Natural killer cell (primary cell): Measurements from ENCODE around the gene ISG15. TPM values are rescaled to one million over a fixed set of nuclear protein-coding genes. Genes with fewer than 3 reads are reported as not detected.

ENCODE experiments used
- ATAC-seq, 3 donors: fragments of 150-1000 bp in 2 of 3; fragments of 200-7000 bp in 1 of 3; cut with Tn5 transposase; 1 replicate in 1 of 3; 2 replicates in 2 of 3; pipeline ENCODE4 v1.10.0; 2021; ENCODE audit warnings: mild to moderate bottlenecking in 2 of 3, moderate library complexity in 2 of 3
- DNase-seq, 2 donors: peaks; one replicate each; pipeline versions ENCODE4 v3.0.0 to v3.0.0-alpha.2; 2013 to 2021; ENCODE audit warnings: mixed read lengths in 1 of 2
- H3K27ac ChIP-seq: one replicate; pipeline ENCODE4 v1.5.1; 2013; ENCODE audit warnings: mild to moderate bottlenecking, low read length
- H3K27me3 ChIP-seq: one replicate; pipeline ENCODE4 v1.6.1; 2013; ENCODE audit warnings: low read length; ENCODE audit not compliant: control insufficient read depth, insufficient read depth
- H3K36me3 ChIP-seq: one replicate; pipeline ENCODE4 v1.6.1; 2013; ENCODE audit warnings: low read length; ENCODE audit not compliant: control insufficient read depth, insufficient read depth
- H3K4me1 ChIP-seq: one replicate; pipeline ENCODE4 v1.6.1; 2013; ENCODE audit warnings: low read length; ENCODE audit not compliant: control insufficient read depth, insufficient read depth
- H3K4me3 ChIP-seq: one replicate; pipeline ENCODE4 v1.5.1; 2013; ENCODE audit warnings: low read length
- H3K9me3 ChIP-seq: one replicate; pipeline ENCODE4 v1.6.1; 2013; ENCODE audit warnings: low read length; ENCODE audit not compliant: control insufficient read depth, insufficient read depth
- H3K27ac Mint-ChIP-seq, 2 donors: one replicate each; pipeline ENCODE4 v1.8.0; 2022; ENCODE audit warnings: mild to moderate bottlenecking in 2 of 2, mixed read lengths in 2 of 2, moderate library complexity in 1 of 2
- H3K27me3 Mint-ChIP-seq, 2 donors: one replicate each; pipeline ENCODE4 v1.8.0; 2022; ENCODE audit warnings: low read depth in 2 of 2, mixed read lengths in 2 of 2
- H3K36me3 Mint-ChIP-seq: one replicate; pipeline ENCODE4 v1.8.0; 2022; ENCODE audit warnings: mixed read lengths
- H3K4me1 Mint-ChIP-seq, 2 donors: one replicate each; pipeline ENCODE4 v1.8.0; 2022; ENCODE audit warnings: mixed read lengths in 2 of 2
- H3K4me3 Mint-ChIP-seq: one replicate; pipeline ENCODE4 v1.8.0; 2022; ENCODE audit warnings: mild to moderate bottlenecking, moderate library complexity, mixed read lengths
- H3K9me3 Mint-ChIP-seq, 2 donors: one replicate each; pipeline ENCODE4 v1.8.0; 2022; ENCODE audit warnings: mixed read lengths in 2 of 2
- WGBS: methylation state at CpG from one replicate; pipeline ENCODE4 v1.1.7; 2013; ENCODE audit warnings: missing lambda C conversion rate; ENCODE audit not compliant: insufficient coverage; 5-methylcytosine and 5-hydroxymethylcytosine counted together
- intact Hi-C: fragments of 100-400 bp; cut with micrococcal nuclease; formaldehyde crosslinking; loops from one replicate; pipeline ENCODE4 v1.14.2; 2022
- total RNA-seq, 4 donors: library from RNA; stranded (reverse); fragments of 120-200 nt in 1 of 4; gene quantifications; one replicate each; pipeline versions ENCODE4 v1.2.3 to v1.2.4, GENCODE V29; 2013 to 2022
- TF ChIP-seq, protein P1 (sequence below): fragments of 200-600 bp; IDR thresholded peaks from one replicate; pipeline ENCODE4 v1.8.0; 2022; ENCODE audit warnings: antibody characterized with exemption

Gene ISG15
- total RNA-seq, 3 donors from 2014 or later (not counting 1 experiment from before 2014, with no cell fraction given), result 17.0 to 56.9 (median 50.2) TPM

GRCh38 chr1:1023700-1024099 lies 10.4 kb downstream of the ISG15 start:
- 76% methylated on average over 13 of the region's 13 CpGs for WGBS
- no peak overlapping the region for H3K27ac Mint-ChIP-seq

DNA sequence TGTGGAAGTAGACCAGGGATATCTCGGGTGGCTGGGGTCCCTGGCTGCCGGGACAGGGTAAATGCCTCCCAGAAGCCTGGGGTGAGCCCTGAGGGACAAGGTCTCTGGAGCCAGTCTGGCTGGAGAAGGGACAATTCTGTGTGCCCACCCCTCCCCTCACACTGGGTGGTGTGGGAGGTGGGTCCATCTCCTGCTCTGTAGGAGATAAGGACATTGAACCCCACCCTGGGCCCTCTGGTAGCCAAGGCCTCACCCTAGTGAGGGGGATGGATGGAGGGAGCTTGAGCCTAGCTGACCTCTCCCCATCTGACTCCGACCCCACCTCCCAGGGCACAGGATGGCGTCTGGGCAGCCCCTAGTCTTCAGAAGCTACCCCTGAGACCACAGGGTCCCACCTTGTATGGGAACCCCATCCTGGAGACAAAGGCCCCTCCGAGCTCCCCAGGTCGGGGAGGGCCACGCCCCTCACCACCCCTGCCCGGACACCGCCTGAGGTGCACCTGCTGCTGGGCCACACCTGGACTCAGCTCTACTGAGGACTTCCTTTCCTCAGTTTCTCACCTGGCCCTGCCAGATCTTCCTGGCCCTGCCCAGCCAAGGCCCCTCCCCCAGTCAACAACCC lies 11.0 kb downstream of the ISG15 start:
- TF ChIP-seq, protein P1, sequence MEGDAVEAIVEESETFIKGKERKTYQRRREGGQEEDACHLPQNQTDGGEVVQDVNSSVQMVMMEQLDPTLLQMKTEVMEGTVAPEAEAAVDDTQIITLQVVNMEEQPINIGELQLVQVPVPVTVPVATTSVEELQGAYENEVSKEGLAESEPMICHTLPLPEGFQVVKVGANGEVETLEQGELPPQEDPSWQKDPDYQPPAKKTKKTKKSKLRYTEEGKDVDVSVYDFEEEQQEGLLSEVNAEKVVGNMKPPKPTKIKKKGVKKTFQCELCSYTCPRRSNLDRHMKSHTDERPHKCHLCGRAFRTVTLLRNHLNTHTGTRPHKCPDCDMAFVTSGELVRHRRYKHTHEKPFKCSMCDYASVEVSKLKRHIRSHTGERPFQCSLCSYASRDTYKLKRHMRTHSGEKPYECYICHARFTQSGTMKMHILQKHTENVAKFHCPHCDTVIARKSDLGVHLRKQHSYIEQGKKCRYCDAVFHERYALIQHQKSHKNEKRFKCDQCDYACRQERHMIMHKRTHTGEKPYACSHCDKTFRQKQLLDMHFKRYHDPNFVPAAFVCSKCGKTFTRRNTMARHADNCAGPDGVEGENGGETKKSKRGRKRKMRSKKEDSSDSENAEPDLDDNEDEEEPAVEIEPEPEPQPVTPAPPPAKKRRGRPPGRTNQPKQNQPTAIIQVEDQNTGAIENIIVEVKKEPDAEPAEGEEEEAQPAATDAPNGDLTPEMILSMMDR, result no peak
- no peak overlapping the region for H3K27ac Mint-ChIP-seq
- H3K9me3 Mint-ChIP-seq, result no peaks in the 10 kb centered on the region
- no peak for ATAC-seq
- H3K27me3 ChIP-seq, result peaks cover 11% of the 10 kb centered on the region
- peaks cover 0 to 9% of the 10 kb centered on the region in 2 donors for H3K27me3 Mint-ChIP-seq
- 89% methylated on average over 8 of the region's 9 CpGs for WGBS
- no peaks in the 10 kb centered on the region for H3K36me3 Mint-ChIP-seq
- peaks cover 0 to 14% of the 10 kb centered on the region in 2 donors for H3K4me1 Mint-ChIP-seq
- H3K27ac ChIP-seq, result no peak overlapping the region
- DNase-seq, result no peak
- H3K4me1 ChIP-seq, result peaks cover 16% of the 10 kb centered on the region
- intact Hi-C loops, result no loop called here
- no peak overlapping the region for H3K4me3 Mint-ChIP-seq
- H3K4me3 ChIP-seq, result no peak overlapping the region
- no peaks in the 10 kb centered on the region for H3K9me3 ChIP-seq
- no peaks in the 10 kb centered on the region for H3K36me3 ChIP-seq

More at GRCh38 chr1:1023700-1024099, 10.4 kb downstream of the ISG15 start:
- Mint-ChIP-seq H3K4me3 (no peak overlapping the region), H3K27me3 (peaks cover 0 to 9% of the 10 kb centered on the region in 2 donors), H3K9me3 (no peaks in the 10 kb centered on the region), H3K36me3 (no peaks in the 10 kb centered on the region), H3K4me1 (peaks cover 0 to 14% of the 10 kb centered on the region in 2 donors)
- Histone ChIP-seq H3K27ac (no peak overlapping the region), H3K4me1 (peaks cover 22% of the 10 kb centered on the region), H3K36me3 (no peaks in the 10 kb centered on the region), H3K4me3 (no peak overlapping the region), H3K9me3 (no peaks in the 10 kb centered on the region), H3K27me3 (peaks cover 11% of the 10 kb centered on the region)
- no peak for ATAC-seq
- DNase-seq, result no peak
- TF ChIP-seq, protein P1, result no peak
- intact Hi-C loops, result no loop called here

DNA sequence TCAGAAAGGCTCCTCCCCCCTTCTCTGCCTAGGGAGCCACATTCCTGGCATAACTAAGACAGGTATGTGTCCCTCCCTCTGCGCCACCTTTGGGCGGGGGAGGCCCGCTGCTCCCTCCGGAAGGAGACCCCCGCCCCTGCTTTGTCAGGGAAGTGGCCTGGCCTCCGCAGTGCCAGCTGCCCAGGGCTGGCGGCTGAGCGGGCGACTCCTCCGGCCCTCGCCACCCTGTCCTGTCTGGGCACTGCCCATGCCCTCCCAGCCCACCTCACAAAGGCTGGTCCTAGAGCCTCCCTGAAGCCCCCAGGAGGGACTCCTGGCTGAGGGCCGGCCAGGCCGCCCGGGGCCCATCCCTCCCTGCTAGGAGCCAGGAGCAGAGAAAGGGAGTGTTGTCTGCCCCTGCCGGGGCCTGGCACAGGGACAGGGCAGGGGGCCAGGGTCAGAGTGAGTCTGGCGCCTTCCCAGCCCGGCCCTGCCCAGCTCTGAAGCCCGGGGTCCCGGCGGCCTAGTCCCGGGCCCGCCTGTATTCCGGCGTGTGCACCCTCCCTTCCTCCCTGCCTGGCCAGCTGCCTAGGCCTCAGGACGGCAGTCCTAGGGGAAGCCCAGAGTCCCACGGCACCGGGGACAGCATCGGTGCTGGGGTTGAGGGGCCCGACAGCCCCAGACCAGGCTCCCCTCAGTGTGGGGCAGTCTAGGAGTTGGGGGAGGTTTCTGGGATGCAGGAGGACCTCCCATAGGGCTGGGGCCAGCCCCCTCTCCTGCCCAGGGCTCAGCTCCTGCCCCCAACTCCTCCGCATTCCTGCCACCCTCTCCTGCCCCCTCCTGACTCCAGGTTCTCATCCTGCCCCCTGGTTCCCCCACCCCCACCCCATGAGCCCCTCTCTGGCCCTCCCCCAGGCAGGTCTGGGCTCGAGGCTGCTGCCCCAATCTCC lies 11.7 kb downstream of the ISG15 start:
- no peak for ATAC-seq
- Histone ChIP-seq H3K4me3 (no peak overlapping the region), H3K4me1 (peaks cover 16% of the 10 kb centered on the region), H3K9me3 (no peaks in the 10 kb centered on the region), H3K27me3 (peaks cover 11% of the 10 kb centered on the region), H3K36me3 (no peaks in the 10 kb centered on the region), H3K27ac (no peak overlapping the region)
- H3K9me3 Mint-ChIP-seq, result no peaks in the 10 kb centered on the region
- H3K27me3 Mint-ChIP-seq, result peaks cover 0 to 9% of the 10 kb centered on the region in 2 donors
- TF ChIP-seq, protein P1, result no peak
- H3K4me3 Mint-ChIP-seq, result no peak overlapping the region
- DNase-seq, result no peak
- intact Hi-C loops, result no loop called here
- no peak overlapping the region for H3K27ac Mint-ChIP-seq
- 90% methylated on average over 30 of the region's 31 CpGs for WGBS
- no peaks in the 10 kb centered on the region for H3K36me3 Mint-ChIP-seq
- H3K4me1 Mint-ChIP-seq, result peaks cover 0 to 14% of the 10 kb centered on the region in 2 donors
